Omental fat pad (tissue), 4 donors: Measurements from ENCODE around the gene GRK1. TPM values are rescaled to one million over a fixed set of nuclear protein-coding genes. Genes with fewer than 3 reads are reported as not detected.

ENCODE experiments used
- ATAC-seq: fragments of 150-250 bp; one replicate; pipeline ENCODE4 v1.9.1; 2016; ENCODE audit warnings: mild to moderate bottlenecking, moderate library complexity; ENCODE audit not compliant: low FRiP score
- DNase-seq: peaks from one replicate; pipeline ENCODE4 v3.0.0-alpha.2; 2019; ENCODE audit warnings: low spot score
- total RNA-seq, 4 donors: library from RNA; depleted of rRNA; stranded (reverse); fragments of >200 nt; gene quantifications; one replicate each; pipeline ENCODE4 v1.1.0, GENCODE V29; 2016
- TF ChIP-seq, protein P1 (sequence below), 3 donors: fragments of 450-650 bp; IDR thresholded peaks; one replicate each; pipeline ENCODE4 v1.5.1; 2016 to 2017; ENCODE audit warnings: antibody characterized with exemption in 3 of 3, mild to moderate bottlenecking in 3 of 3, moderate library complexity in 2 of 3

GRK1 gene
- total RNA-seq, 4 donors from 2014 or later = not detected

DNA sequence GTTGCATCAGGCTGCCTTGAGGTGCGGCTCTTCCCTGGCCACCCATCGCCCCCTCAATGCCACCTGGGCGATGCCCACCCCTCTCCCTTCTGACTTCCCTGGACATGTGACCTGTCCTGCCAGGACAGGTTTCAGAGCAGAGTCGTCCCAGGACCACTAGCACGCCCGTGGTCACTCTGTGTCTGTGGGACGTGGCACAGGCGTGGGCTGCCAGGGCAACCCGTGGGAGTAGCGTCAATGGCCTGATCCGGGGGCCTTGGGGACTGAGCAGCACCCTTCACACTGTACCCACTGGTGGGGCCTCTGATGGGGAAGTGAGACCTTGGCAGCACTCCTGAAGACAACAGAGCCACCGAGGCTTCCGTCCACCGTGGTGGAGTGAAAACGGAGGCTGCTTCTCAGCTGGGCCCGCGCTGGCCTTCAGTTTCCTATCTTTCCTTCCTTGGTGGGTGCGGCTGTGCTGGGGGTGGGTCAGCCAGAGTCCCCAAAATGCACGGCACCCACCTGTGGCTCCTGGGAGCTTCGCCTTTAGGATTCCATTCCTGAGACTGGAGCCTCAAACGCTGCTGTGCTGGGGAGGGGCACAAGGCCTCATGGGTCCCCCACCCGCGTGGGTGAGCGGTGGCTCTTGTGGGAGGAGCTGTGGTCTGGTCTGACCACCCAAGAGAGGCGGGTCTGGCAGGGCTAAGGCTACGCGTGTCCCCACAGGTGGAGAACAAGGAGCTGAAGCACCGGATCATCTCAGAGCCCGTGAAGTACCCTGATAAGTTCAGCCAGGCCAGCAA is 65.3 kb downstream of the GRK1 start:
- DNase-seq = no peak
- TF ChIP-seq, protein P1, sequence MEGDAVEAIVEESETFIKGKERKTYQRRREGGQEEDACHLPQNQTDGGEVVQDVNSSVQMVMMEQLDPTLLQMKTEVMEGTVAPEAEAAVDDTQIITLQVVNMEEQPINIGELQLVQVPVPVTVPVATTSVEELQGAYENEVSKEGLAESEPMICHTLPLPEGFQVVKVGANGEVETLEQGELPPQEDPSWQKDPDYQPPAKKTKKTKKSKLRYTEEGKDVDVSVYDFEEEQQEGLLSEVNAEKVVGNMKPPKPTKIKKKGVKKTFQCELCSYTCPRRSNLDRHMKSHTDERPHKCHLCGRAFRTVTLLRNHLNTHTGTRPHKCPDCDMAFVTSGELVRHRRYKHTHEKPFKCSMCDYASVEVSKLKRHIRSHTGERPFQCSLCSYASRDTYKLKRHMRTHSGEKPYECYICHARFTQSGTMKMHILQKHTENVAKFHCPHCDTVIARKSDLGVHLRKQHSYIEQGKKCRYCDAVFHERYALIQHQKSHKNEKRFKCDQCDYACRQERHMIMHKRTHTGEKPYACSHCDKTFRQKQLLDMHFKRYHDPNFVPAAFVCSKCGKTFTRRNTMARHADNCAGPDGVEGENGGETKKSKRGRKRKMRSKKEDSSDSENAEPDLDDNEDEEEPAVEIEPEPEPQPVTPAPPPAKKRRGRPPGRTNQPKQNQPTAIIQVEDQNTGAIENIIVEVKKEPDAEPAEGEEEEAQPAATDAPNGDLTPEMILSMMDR (IDR thresholded peaks at IDR 0.05) = no peak
- no peak for ATAC-seq

DNA sequence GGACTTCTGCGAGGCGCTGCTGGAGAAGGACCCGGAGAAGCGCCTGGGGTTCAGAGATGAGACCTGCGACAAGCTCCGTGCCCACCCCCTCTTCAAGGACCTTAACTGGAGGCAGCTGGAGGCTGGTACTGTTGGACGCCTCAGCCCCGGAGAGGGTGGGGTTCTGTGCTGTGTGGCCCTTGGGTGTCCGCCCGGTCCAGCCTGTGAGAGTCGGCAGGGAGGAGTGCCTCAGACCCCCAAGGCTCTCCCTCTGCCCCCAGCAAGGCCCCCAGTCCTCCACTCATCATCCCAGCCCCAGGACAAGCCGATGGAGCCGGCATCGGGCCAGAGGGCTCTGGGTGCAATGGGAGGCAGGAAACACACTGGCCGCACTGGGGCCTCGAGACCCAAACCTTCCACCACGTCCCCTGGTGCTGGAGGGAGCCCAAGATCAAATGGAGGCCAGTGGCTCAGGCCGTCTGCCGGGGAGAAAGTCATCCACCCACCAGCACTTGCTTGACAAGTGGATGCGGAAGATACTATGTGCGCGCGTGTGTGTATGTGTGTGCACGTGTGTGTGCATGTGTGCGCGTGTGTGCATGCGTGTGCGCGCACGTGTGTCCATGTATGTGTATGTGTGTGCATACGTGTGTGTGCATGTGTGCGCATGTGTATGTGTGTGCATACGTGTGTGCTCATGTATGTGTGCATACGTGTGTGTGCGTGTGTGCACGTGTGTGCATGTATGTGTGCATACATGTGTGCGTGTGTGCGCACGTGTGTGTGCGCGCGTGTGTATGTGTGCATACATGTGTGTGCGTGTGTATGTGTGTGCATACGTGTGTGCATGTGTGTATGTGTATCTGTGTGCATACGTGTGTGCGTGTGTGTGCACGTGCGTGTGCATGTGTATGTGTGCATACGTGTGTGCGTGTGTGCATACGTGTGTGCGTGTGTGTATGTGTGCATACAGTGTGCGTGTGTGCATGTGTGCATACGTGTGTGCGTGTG is 66.2 kb downstream of the GRK1 start:
- DNase-seq (no peak), ATAC-seq (no peak)
- TF ChIP-seq, protein P1 (IDR thresholded peaks at IDR 0.05) = no peak

DNA sequence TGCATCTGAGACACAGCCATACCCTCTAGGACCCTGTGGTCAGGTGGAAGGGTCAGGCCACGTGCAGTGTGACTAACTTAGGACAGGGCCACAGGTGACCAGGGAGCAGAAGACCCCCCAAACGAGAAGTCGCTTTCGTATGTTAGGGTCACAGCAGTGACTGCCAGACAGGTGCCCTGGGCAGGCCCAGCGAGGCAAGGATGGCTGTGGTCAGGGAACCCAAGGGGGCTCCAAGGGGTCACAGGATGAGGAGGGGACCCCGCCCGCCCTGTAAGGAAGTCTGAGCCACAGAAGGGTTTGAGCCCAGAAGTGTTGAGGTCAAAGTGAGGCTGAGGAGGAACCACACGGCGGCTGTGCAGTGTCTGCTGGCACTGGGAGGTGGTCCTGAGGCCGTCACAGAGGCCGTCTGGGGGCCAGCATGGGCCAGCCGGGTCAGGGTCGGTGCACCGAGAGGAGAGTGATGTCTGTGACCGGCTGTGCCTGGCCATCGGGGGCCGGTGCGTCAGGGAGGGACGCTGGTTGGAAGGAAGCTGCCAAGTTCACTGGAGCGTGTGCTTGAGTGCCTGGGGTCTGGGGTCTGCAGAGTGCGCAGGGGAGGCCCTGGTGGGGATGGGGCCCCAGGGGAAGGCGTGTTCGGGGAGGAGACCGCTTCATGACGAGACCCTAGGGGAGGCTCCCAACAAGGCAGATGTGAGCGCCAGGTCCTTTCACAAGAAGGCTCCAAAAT is 67.2 kb downstream of the GRK1 start:
- DNase-seq (no peak), ATAC-seq (no peak)
- TF ChIP-seq, protein P1 (IDR thresholded peaks at IDR 0.05) = no peak

DNA sequence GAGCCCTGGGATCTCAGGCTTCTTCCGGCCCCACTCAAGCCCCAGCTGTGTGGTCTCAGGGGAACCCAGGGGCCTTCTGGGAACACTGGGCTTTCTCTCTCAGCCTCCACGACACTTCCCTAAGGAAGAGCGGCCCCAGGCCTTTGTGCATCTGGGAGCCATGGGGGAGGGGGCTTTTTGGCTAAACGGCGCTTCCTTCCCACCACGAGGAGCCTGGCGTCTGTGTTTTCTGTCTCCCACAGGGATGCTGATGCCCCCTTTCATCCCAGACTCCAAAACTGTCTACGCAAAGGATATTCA is 67.8 kb downstream of the GRK1 start:
- TF ChIP-seq, protein P1 (IDR thresholded peaks at IDR 0.05) = no peak
- ATAC-seq (no peak), DNase-seq (no peak)

DNA sequence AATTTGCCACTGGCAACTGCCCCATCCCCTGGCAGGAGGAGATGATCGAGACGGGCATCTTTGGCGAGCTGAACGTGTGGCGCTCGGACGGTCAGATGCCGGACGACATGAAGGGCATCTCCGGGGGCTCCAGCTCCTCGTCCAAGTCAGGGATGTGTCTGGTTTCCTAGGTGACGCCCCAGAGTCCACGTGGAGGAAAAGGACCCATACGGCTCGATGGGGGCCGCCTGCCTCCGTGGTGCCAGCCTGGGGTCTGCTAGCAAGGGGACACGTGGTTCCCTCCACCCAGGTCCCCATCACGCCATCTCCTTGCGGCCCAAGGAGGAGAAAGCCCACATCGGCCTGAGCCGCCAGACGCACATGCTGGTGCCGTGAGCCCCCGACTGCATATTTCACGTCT is 68.2 kb downstream of the GRK1 start:
- TF ChIP-seq, protein P1 (IDR thresholded peaks at IDR 0.05) = no peak
- ATAC-seq (no peak), DNase-seq (no peak)

DNA sequence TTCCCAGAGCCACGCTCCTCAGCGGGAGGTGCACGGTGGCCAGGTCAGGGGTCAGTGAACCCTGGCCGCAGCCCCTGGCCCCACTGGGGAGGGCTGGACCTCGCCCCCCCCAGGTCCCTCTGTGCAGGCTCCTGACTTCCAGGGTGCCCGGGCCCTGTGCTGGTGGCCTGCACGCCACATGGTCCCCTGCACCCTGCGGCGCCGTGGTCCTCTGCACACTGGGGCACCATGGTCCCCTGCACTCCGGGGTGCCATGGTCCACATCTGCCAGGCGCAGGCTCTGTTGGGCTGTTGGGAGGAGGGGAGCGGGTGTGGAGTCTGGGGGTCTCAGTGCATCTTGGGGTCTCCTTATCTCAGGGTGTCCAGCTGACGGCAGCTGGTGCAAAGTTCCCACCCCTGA is 68.7 kb downstream of the GRK1 start:
- ATAC-seq (no peak), DNase-seq (no peak)
- TF ChIP-seq, protein P1 (IDR thresholded peaks at IDR 0.05) = no peak
